Heart right ventricle (tissue), 16 donors: ENCODE results near the gene AKAP6. TPM values are rescaled to one million over a fixed set of nuclear protein-coding genes. Genes with fewer than 3 reads are reported as not detected.

Source experiments
- ATAC-seq, 8 donors: fragments of 200-7000 bp; cut with Tn5 transposase; one replicate each; pipeline ENCODE4 v1.9.1; 2020; ENCODE audit warnings: mild to moderate bottlenecking in 8 of 8, moderate library complexity in 8 of 8, moderate number of reproducible peaks in 1 of 8
- DNase-seq, 2 donors: peaks; one replicate each; pipeline ENCODE4 v3.0.0-alpha.2; 2020
- H3K27ac ChIP-seq, 10 donors: fragments of 200-600 bp; sonication (generic) in 2 of 10; one replicate each; pipeline versions ENCODE4 v1.5.0 to v1.8.0; 2020 to 2022; ENCODE audit warnings: mild to moderate bottlenecking in 3 of 10
- H3K27me3 ChIP-seq, 7 donors: fragments of 200-600 bp; one replicate each; pipeline ENCODE4 v1.8.0; 2021 to 2022; ENCODE audit warnings: mild to moderate bottlenecking in 2 of 7
- H3K36me3 ChIP-seq, 9 donors: fragments of 200-600 bp; sonication (generic) in 1 of 9; one replicate each; pipeline versions ENCODE4 v1.5.0 to v1.8.0; 2020 to 2022; ENCODE audit warnings: mild to moderate bottlenecking in 2 of 9
- H3K4me1 ChIP-seq, 9 donors: fragments of 200-600 bp; sonication (generic) in 1 of 9; one replicate each; pipeline versions ENCODE4 v1.5.0 to v1.8.0; 2020 to 2022; ENCODE audit warnings: mild to moderate bottlenecking in 4 of 9
- H3K4me3 ChIP-seq, 10 donors: fragments of 200-600 bp; sonication (generic) in 2 of 10; one replicate each; pipeline versions ENCODE4 v1.5.0 to v1.8.0; 2020 to 2022; ENCODE audit warnings: mild to moderate bottlenecking in 7 of 10, moderate library complexity in 2 of 10
- H3K9me3 ChIP-seq, 11 donors: fragments of 200-600 bp in 10 of 11; sonication (generic) in 2 of 11; one replicate each; pipeline versions ENCODE4 v1.5.0 to v1.8.0; 2013 to 2022; ENCODE audit warnings: mild to moderate bottlenecking in 2 of 11, control low read depth in 1 of 11, moderate library complexity in 1 of 11
- CTCF ChIP-seq, 9 donors: fragments of 200-600 bp; sonication (generic) in 2 of 9; IDR thresholded peaks; one replicate each; pipeline versions ENCODE4 v1.5.0 to v1.8.0; 2021 to 2022; ENCODE audit warnings: antibody characterized with exemption in 9 of 9, mild to moderate bottlenecking in 5 of 9, moderate library complexity in 1 of 9
- WGBS, 2 donors: extraction: QIAGEN DNeasy Blood & Tissue Kit; methylation state at CpG; one replicate each; pipeline ENCODE4 v1.1.7; 2013; ENCODE audit warnings: inconsistent platforms in 1 of 2; 5-methylcytosine and 5-hydroxymethylcytosine counted together
- intact Hi-C, 10 donors: fragments of 100-400 bp; cut with DNase I; formaldehyde crosslinking; loops; one replicate each; pipeline versions ENCODE4 v1.11.1 to v1.14.2; 2022
- polyA plus RNA-seq, 2 donors: library from polyadenylated mRNA; stranded (reverse); fragments of 200-250 nt; gene quantifications; one replicate each; pipeline ENCODE4 v1.2.3, GENCODE V29; 2013
- total RNA-seq, 10 donors: library from RNA; stranded (reverse); fragmentation: NEBNext Ultra II Directional in 3 of 10; extraction: Animal tissue kit (Norgen Biotek cat#: 25700) in 3 of 10; gene quantifications; one replicate each; pipeline versions ENCODE4 v1.2.1 to v1.2.4, GENCODE V29; 2021 to 2023
- donor health status: Arrhythmogenic right ventricular cardiomyopathy.
- donor health status: ischemic (EF 13 %, LVEDD 7.1; RV severe dilation, severe dysfunction).
- donor health status: healthy with polysubstance abuse.
- donor health status: DM: no; HTN: yes; CAD: no.
- donor health status: DM: no; HTN: no; CAD: no.
- donor health status: ischemic (EF 25% LVEDD 6.9; RV normal size, moderate dysfunction).
- donor health status: ischemic (EF 25% LVEDD 5.7; RV mildly dilated, moderate dysfunction).
- donor health status: healthy.
- donor health status: DM: yes; HTN: yes; CAD: no.
- donor health status: Ischemic cardiomyopathy.
- donor health status: ischemic (EF 35%, LVEDD 5.7; RV mildly dilated, moderate dysfunction).
- donor health status: nonischemic (EF 11% LVEDD 7.7; RV severe dilation, severe dysfunction).
- donor health status: DM: yes; HTN: yes; CAD: no.
- donor health status: PGD.
- donor health status: ischemic (EF 29% LVEDD 5.4; RV normal size, mild dysfunction).
- donor health status: nonischemic (EF 23%, LVEDD 6.1; RV moderate dilation, normal function).

The AKAP6 gene
- total and polyA plus RNA-seq, 12 donors = 13.5 to 332 (median 229) TPM

GRCh38 chr14:32595497-32595896, 266.4 kb downstream of the AKAP6 start:
- DNase-seq = no peak
- Histone ChIP-seq H3K36me3 (peaks cover 0 to 10% (median 0%) of the 10 kb centered on the region in 9 donors), H3K4me1 (peaks cover 0 to 61% (median 21%) of the 10 kb centered on the region in 9 donors), H3K4me3 (no peak overlapping the region), H3K27me3 (no peaks in the 10 kb centered on the region), H3K9me3 (no peaks in the 10 kb centered on the region), H3K27ac (no peak overlapping the region)
- WGBS, 2 donors = 91 to 92% methylated on average over 4 of the region's 4 CpGs
- intact Hi-C loops = no loop called here
- no peak for TF ChIP-seq CTCF (IDR thresholded peaks at IDR 0.05)
- ATAC-seq = no peak

- H3K36me3 ChIP-seq = peaks cover 0 to 18% (median 0%) of the 10 kb centered on the region in 9 donors
- no peak for ATAC-seq
- peaks cover 0 to 61% (median 22%) of the 10 kb centered on the region in 9 donors for H3K4me1 ChIP-seq
Measured at GRCh38 chr14:32596390-32596789, 267.3 kb downstream of the AKAP6 start.

GRCh38 chr14:32597771-32598170, 268.7 kb downstream of the AKAP6 start:
- H3K9me3 ChIP-seq = no peaks in the 10 kb centered on the region
- no peak overlapping the region for H3K27ac ChIP-seq
- no peak for TF ChIP-seq CTCF (IDR thresholded peaks at IDR 0.05)
- intact Hi-C loops = no loop called here
- DNase-seq = no peak
- ATAC-seq = no peak
- no peaks in the 10 kb centered on the region for H3K27me3 ChIP-seq
- WGBS, 2 donors = 87 to 94% methylated on average over 2 of the region's 2 CpGs
- H3K4me3 ChIP-seq = no peak overlapping the region
- H3K36me3 ChIP-seq = peaks cover 0 to 27% (median 0%) of the 10 kb centered on the region in 9 donors
- peaks cover 0 to 66% (median 28%) of the 10 kb centered on the region in 9 donors for H3K4me1 ChIP-seq

More at GRCh38 chr14:32596390-32596789, 267.3 kb downstream of the AKAP6 start:
- intact Hi-C loops = no loop called here
- TF ChIP-seq CTCF (IDR thresholded peaks at IDR 0.05) = no peak
- no peak overlapping the region for H3K4me3 ChIP-seq
- 76 to 79% methylated on average over 2 of the region's 2 CpGs for WGBS, 2 donors
- no peak for DNase-seq
- no peaks in the 10 kb centered on the region for H3K27me3 ChIP-seq
- H3K9me3 ChIP-seq = no peaks in the 10 kb centered on the region
- H3K27ac ChIP-seq = no peak overlapping the region

- no peak for TF ChIP-seq CTCF (IDR thresholded peaks at IDR 0.05)
- ATAC-seq = no peak
- 86 to 87% methylated on average over 2 of the region's 2 CpGs for WGBS, 2 donors
- no peak for DNase-seq
- intact Hi-C loops = no loop called here
- Histone ChIP-seq H3K27ac (no peak overlapping the region), H3K9me3 (no peaks in the 10 kb centered on the region), H3K4me1 (peaks cover 0 to 64% (median 16%) of the 10 kb centered on the region in 9 donors), H3K4me3 (no peak overlapping the region), H3K27me3 (no peaks in the 10 kb centered on the region), H3K36me3 (peaks cover 0 to 27% (median 0%) of the 10 kb centered on the region in 9 donors)
Measured at GRCh38 chr14:32601069-32601468, 272.0 kb downstream of the AKAP6 start.
